HUES64 (cell line): ENCODE results near the gene CNTROB.
"Not testable (repeated sequence)": the region's sequence is repeated elsewhere in the genome, so short reads cannot be mapped to it uniquely, and the experiment has no call there.

ENCODE experiments used
- H3K27ac ChIP-seq: 2 replicates; pipeline ENCODE4 v1.7.0; 2013; ENCODE audit warnings: low read depth, low read length, inconsistent platforms
- H3K27me3 ChIP-seq: 2 replicates; pipeline ENCODE4 v1.6.1; 2013; ENCODE audit warnings: mild to moderate bottlenecking, low read length; ENCODE audit not compliant: insufficient read depth
- H3K36me3 ChIP-seq: 2 replicates; pipeline ENCODE4 v1.6.1; 2013; ENCODE audit warnings: mild to moderate bottlenecking, low read length; ENCODE audit not compliant: insufficient read depth
- H3K4me1 ChIP-seq: 2 replicates; pipeline ENCODE4 v1.6.1; 2013; ENCODE audit warnings: mild to moderate bottlenecking, low read length, moderate library complexity; ENCODE audit not compliant: insufficient read depth
- H3K4me3 ChIP-seq: 2 replicates; pipeline ENCODE4 v1.5.1; 2013; ENCODE audit warnings: mild to moderate bottlenecking, low read length, moderate library complexity
- H3K9ac ChIP-seq: 2 replicates; pipeline ENCODE4 v1.6.1; 2013; ENCODE audit warnings: mild to moderate bottlenecking, low read depth, low read length
- H3K9me3 ChIP-seq: 2 replicates; pipeline ENCODE4 v1.6.1; 2013; ENCODE audit warnings: low read depth, low read length; ENCODE audit not compliant: insufficient read depth
- WGBS: fragments of 150-250, 120-280 bp; methylation state at CpG from one replicate; pipeline ENCODE4 v1.1.7; 2013; ENCODE audit warnings: missing lambda C conversion rate; 5-methylcytosine and 5-hydroxymethylcytosine counted together

Gene CNTROB

GRCh38 chr17:7947651-7948050 is 15.6 kb downstream of the CNTROB start:
- 91% methylated on average over 5 of the region's 5 CpGs for WGBS

GRCh38 chr17:7950578-7950977 is 18.6 kb downstream of the CNTROB start:
- Histone ChIP-seq H3K36me3 (peaks cover 40% of the 10 kb centered on the region), H3K4me1 (no peaks in the 10 kb centered on the region), H3K4me3 (no peak overlapping the region), H3K9ac (no peak overlapping the region), H3K27ac (no peak overlapping the region), H3K9me3 (no peaks in the 10 kb centered on the region), H3K27me3 (no peaks in the 10 kb centered on the region)
- WGBS = 100% methylated on average over 1 of the region's 3 CpGs

More at GRCh38 chr17:7947651-7948050, 15.6 kb downstream of the CNTROB start:
- H3K9me3 ChIP-seq = no peaks in the 10 kb centered on the region
- H3K4me1 ChIP-seq = no peaks in the 10 kb centered on the region
- no peak overlapping the region for H3K27ac ChIP-seq
- H3K4me3 ChIP-seq = no peak overlapping the region
- peaks cover 66% of the 10 kb centered on the region for H3K36me3 ChIP-seq
- H3K9ac ChIP-seq = no peak overlapping the region
- H3K27me3 ChIP-seq = no peaks in the 10 kb centered on the region

GRCh38 chr17:7951143-7951792 is 19.3 kb downstream of the CNTROB start:
- Histone ChIP-seq H3K9ac (no peak overlapping the region), H3K27me3 (no peaks in the 10 kb centered on the region), H3K4me3 (no peak overlapping the region), H3K36me3 (peaks cover 33% of the 10 kb centered on the region), H3K9me3 (no peaks in the 10 kb centered on the region), H3K27ac (no peak overlapping the region), H3K4me1 (no peaks in the 10 kb centered on the region)
- 74% methylated on average over 5 of the region's 5 CpGs for WGBS

GRCh38 chr17:7953266-7953665 is 21.3 kb downstream of the CNTROB start:
- H3K9me3 ChIP-seq, H3K4me3 ChIP-seq, H3K4me1 ChIP-seq, H3K9ac ChIP-seq, H3K27ac ChIP-seq, H3K27me3 ChIP-seq: not testable (repeated sequence)
- 95% methylated on average over 13 of the region's 13 CpGs for WGBS
- H3K36me3 ChIP-seq = peaks cover 16% of the 10 kb centered on the region

- no peaks in the 10 kb centered on the region for H3K4me1 ChIP-seq
- H3K4me3 ChIP-seq = no peak overlapping the region
- H3K27me3 ChIP-seq = no peaks in the 10 kb centered on the region
- H3K36me3 ChIP-seq = no peaks in the 10 kb centered on the region
- 90% methylated on average over 13 of the region's 13 CpGs for WGBS
- no peaks in the 10 kb centered on the region for H3K9me3 ChIP-seq
- no peak overlapping the region for H3K9ac ChIP-seq
- H3K27ac ChIP-seq = no peak overlapping the region
Measured at GRCh38 chr17:7955414-7956227, 23.6 kb downstream of the CNTROB start.

GRCh38 chr17:7956228-7956965 is 24.4 kb downstream of the CNTROB start:
- no peak overlapping the region for H3K4me3 ChIP-seq
- no peaks in the 10 kb centered on the region for H3K36me3 ChIP-seq
- no peak overlapping the region for H3K9ac ChIP-seq
- H3K27me3 ChIP-seq = no peaks in the 10 kb centered on the region
- WGBS = 91% methylated on average over 9 of the region's 11 CpGs
- no peaks in the 10 kb centered on the region for H3K9me3 ChIP-seq
- H3K27ac ChIP-seq = no peak overlapping the region
- H3K4me1 ChIP-seq = no peaks in the 10 kb centered on the region; the same call in 1 of the 2 replicates

GRCh38 chr17:7959503-7960253 is 27.7 kb downstream of the CNTROB start:
- 98% methylated on average over 9 of the region's 9 CpGs for WGBS
- H3K9ac ChIP-seq = no peak overlapping the region
- H3K9me3 ChIP-seq = no peaks in the 10 kb centered on the region
- no peak overlapping the region for H3K27ac ChIP-seq
- H3K4me3 ChIP-seq = no peak overlapping the region
- no peaks in the 10 kb centered on the region for H3K36me3 ChIP-seq
- H3K27me3 ChIP-seq = no peaks in the 10 kb centered on the region
- no peaks in the 10 kb centered on the region; the same call in 1 of the 2 replicates for H3K4me1 ChIP-seq

GRCh38 chr17:7961421-7961820 is 29.4 kb downstream of the CNTROB start:
- WGBS = 90% methylated on average over 2 of the region's 2 CpGs
- Histone ChIP-seq H3K36me3 (no peaks in the 10 kb centered on the region), H3K4me1 (peaks cover 5% of the 10 kb centered on the region; the same call in 1 of the 2 replicates), H3K9me3 (no peaks in the 10 kb centered on the region), H3K27ac (no peak overlapping the region), H3K4me3 (no peak overlapping the region), H3K9ac (no peak overlapping the region), H3K27me3 (no peaks in the 10 kb centered on the region)

GRCh38 chr17:7967751-7968150 is 35.7 kb downstream of the CNTROB start:
- H3K27ac ChIP-seq = no peak overlapping the region
- no peak overlapping the region for H3K9ac ChIP-seq
- 0 out of 2 replicates have a peak, but pooled peaks cover 4% of the 10 kb centered on the region for H3K27me3 ChIP-seq
- H3K4me1 ChIP-seq = 0 out of 2 replicates have a peak, but pooled peaks cover 5% of the 10 kb centered on the region
- WGBS = 78% methylated on average over 2 of the region's 2 CpGs
- no peaks in the 10 kb centered on the region for H3K36me3 ChIP-seq
- H3K4me3 ChIP-seq = no peak overlapping the region
- H3K9me3 ChIP-seq = no peaks in the 10 kb centered on the region

- Histone ChIP-seq H3K27me3 (0 out of 2 replicates have a peak, but pooled peaks cover 4% of the 10 kb centered on the region), H3K9ac (no peak overlapping the region), H3K4me1 (0 out of 2 replicates have a peak, but pooled peaks cover 5% of the 10 kb centered on the region), H3K4me3 (no peak overlapping the region), H3K27ac (no peak overlapping the region), H3K36me3 (no peaks in the 10 kb centered on the region), H3K9me3 (no peaks in the 10 kb centered on the region)
- WGBS = 91% methylated on average over 6 of the region's 6 CpGs
Measured at GRCh38 chr17:7969433-7969832, 37.4 kb downstream of the CNTROB start.
